ENCODE results near the gene TMED5.
"Not testable (repeated sequence)": the region's sequence is repeated elsewhere in the genome, so short reads cannot be mapped to it uniquely, and the experiment has no call there.

TMED5 gene

DNA sequence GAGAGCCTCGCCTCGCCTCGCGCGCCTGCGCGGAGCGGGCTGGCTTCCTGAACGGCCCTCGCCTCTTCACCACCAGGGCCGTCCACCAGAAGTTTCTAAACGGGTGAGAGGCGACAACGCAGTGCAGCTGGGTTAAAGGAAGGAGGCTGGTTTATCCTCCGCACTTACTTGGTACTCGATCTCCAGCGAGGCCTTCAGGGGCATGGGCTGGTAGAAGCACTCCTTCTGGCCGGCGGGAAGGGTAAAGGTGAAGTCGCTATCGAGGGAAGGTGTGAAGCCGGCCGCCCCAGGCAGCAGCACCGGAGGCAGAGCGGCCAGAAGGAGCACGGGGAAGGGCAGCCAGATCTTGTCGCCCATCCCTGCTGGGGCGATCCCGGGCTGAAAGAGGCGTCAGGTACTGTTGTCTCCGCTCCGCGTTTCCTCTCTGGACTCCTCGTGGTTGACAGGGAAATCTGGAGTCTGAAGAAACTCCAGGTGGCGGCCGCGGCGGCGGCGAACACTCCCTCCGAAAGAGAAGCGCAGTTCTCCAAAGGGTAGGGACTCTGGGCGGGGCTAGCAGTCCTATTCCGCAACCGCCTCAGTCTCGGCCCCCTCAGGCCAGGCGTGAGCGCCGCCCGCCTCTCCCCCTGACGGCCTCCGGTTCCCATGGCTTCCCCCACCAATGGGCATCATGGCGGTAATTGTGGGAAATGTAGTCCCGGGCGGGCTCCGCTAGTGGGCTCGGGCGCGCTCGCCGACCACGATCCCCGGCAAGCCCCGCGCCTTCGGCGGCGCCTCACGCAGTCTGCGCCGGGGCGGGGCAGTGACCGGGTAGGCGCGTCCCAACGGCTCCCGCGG, at the start of gene TMED5:
TSS of gene TMED5 (minus strand) at position 528 of the 837 bp plus-strand sequence. CDS start at position 357, 171 bp downstream.
- peak; percentile 97 for DNase-seq

DNA sequence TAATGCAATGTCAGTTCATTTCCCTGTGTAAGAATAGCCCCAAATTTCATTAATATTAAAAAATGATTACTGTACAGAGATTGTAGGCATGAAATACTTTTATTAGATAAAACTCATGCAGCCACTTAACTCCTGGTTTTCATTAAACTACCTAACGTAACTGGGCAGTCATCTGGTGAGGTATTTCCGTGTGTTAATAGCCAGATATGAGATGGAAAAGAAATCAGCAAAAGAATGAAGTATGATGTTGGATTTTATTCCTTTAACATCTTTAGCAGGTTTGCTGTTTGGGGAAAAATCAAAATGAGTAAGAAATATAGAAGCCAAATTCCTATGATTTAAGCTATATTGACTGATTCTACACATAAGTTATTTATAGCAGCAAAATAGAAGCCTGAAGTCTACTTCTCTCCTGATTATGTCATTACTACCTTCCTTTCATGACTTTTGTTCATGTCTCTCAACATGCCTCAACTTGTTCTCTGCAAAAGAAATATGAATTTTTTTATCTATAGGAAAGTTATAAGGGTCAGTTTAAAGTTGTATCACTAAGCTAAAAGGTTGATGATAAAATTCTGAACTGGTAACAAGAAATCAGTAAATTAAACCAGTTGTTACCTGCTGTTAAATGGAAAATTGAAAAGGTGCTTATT, 42.9 kb upstream of the TMED5 start:
- DNase-seq, result no peak

DNA sequence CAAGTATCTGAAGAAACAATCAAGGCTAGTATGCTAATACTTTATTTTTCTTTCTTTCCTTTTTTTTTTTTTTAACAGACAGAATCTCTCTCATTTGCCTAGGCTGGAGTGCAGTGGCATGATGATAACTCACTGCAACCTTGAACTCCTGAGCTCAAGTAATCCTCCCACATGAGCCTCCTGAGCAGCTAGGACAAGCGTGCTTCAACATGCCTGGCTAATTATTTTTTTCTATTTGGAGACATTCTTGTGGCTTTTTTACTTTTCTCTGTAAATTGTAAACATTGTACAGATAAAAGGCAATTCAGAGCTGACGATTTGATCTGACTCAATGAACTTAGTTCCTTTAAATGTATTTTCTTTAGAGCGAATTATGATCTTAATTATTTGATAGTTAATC, 41.7 kb upstream of the TMED5 start:
- DNase-seq, result no peak

DNA sequence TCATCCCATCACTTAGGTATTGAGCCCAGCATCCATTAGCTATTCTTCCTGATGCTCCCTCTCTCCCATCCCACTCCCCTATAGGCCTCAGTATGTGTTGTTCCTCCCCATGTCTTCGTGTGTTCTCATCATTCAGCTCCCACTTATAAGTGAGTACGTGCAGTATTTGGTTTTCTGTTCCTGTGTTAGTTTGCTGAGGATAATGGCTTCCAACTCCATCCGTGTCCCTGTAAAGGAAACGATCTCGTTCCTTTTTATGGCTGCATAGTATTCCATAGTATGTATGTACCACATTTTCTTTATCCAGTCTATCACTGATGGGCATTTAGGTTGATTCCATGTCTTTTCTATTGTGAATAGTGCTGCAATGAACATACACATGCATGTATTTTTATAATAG, 40.5 kb upstream of the TMED5 start:
- not testable (repeated sequence) for DNase-seq

DNA sequence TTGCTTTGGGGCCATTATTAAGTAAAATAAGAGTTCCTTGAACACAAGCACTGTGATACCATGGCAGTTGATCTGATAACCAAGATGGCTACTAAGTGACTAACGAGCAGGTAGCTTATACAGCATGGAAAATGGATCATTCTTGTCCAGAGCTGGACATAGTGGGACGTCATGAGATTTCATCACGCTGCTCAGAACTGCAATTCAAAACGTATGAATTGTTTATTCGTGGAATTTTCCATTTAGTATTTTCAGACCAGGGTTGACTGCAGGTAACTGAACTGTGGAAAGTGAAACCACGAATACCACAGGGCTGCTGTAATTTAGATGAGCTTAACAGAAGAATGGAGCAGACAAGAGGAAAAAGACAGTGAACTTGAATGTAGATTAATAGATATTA, 39.2 kb upstream of the TMED5 start:
- DNase-seq, result no peak

DNA sequence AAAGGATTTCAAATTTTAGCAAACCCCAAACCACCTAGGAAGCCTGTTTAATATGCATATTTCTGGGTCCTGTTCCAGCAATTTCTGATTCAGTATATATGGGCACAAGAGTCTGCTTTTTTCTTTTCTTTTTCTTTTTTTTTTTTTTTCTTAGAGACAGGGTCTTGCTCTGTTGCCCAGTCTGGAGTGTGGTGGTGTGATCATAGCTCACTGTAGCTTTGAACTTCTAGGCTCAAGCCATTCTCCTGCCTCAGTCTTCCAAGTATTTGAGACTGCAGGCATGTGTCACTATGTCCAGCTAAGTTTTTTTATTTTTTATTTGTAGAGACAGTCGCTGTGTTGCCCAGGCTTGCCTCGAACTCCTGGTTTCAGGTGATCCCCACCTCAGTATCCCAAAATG, 35.1 kb upstream of the TMED5 start:
- DNase-seq, result no peak

DNA sequence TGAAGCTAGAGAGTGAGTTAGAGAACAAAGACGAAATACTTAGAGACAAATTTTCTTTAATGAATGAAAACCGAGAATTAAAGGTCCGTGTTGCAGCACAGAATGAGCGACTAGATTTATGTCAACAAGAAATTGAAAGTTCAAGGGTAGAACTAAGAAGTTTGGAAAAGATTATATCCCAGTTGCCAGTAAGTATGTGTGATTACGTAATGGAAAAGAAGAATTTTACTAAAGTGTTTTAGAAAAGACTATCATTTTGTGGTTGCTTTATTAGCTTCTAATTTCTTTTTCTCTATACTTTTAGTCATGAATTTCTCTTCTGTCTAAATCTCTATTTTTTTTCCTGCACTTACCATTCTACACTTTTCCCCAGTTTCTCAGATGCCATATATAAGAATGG, 27.0 kb upstream of the TMED5 start:
- DNase-seq, result no peak

DNA sequence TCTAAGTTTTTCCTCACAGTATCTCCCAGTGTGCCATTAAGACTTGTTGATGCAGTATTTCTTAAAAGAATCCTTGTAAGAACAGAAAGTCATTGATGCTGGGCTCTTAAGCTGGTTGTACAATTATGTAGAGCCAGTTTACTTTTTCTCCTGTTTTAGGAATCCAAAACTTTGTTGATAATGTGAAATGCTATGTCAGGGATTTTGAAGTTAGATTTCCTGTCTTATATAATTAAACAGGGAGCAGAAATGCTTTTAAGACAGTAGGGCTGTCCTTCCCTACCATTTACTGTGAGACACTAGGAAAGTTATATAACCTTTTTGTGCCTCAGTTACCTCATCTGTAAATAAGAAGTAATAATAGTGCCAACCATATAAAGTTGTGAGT, 26.3 kb upstream of the TMED5 start:
- DNase-seq, result no peak

DNA sequence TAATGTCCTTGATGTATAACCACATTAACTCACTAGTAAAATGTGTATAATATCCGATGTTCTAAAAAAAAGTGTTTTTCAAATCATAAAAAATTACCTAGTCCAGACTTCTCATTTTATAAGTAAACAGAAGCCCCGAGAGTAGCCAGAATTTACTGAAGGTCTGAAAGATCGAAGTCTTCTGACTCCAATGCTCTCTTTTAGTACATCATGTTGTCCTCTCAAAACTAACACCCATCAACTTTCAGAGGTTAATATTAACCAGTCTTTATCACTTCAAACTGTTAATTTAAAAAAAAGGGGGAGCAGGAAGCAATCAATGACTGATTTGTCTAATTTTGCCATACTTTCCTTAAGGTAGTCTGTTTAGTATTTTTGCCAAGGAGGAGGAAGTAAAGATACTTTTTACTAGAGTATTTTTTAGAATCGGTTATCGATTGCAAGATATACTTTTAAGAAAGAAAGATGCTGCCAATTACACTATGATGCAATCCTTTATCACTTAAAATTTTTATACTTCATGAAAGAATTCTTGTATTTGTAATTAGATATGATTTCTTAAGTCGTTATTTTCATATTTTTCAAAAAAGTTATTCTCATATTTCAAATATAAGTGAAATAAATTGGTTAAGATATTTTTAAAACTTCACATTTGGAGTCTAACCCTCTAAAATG, 25.8 kb upstream of the TMED5 start:
- DNase-seq, result no peak

DNA sequence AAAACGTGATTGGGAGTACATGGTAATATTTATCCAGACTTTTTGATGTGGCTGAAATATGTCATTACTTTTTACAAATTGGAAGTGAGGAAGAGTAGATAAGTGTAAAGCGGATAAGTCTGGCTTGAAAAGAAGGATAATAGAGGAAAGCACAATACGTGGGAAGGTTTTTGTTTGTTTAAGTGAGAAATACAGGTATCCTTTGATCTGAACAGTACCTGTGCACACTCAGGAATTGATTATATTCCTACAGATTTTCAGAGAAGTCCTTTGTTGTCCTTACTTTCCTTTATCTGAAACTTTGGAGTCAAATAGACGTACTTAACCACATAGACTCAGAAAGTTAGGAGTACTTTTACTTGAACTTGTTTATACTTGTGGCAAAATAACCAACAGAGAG, 20.5 kb upstream of the TMED5 start:
- no peak for DNase-seq

DNA sequence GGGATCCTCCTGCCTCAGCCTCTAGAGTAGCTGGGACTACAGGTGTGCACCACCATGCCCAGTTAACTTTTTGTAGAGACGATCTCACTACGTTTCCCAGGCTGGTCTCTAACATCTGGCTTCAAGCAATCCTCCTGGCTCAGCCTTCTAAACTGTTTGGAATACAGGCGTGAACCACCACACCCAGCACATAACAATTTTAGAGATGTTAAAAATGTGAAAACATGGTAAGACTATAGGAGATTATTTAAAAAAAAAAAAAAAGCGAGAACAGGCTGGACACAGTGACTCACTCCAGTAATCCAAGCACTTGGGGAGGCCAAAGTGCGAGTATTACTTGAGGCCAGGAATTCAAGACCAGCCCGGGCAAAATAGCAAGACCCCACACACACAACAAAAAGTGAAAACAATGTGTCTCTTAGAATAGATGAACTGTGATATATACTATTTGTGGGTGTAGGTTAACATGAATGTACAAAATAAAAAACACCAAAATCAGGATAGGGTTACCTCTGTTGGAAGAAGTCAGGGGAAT, 19.9 kb upstream of the TMED5 start:
- no peak for DNase-seq

DNA sequence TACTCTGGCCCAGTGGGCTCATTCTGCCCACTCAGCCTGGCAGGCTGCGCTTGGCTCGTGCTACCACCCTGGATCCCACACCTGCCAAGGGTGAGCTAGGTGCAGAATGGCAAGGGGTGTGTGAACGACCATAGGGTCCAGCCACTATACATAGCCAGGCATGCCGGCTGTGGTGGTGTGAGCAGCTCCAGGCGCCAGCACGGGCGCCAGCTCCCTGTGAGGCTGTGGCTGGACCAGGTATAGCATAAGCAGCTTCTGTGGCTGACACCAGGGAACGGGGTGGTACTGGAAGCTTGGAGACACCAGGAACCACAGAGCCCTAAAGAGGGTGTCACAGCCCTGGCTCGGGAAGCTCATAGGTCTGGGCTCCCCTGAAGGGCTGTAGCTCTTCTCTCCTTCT, 18.9 kb upstream of the TMED5 start:
- no peak for DNase-seq

DNA sequence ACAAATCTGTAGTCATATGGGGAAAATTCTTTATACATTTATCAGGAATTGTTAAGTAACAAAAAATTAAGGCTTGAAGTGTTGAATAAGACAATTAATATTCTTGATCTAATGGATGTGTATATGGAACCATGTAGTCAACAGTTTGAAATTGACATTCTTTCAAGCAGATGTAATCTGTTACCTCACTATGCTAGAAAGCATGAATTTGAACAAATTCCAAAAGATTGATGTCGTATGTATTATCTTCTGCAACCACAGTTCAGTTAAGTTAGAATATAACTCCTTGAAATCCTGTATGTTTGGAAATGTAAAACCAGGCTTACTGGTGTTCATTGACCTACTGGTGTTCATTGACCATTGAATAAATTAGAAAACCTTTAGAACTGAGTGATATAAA, 16.4 kb upstream of the TMED5 start:
- DNase-seq, result no peak

DNA sequence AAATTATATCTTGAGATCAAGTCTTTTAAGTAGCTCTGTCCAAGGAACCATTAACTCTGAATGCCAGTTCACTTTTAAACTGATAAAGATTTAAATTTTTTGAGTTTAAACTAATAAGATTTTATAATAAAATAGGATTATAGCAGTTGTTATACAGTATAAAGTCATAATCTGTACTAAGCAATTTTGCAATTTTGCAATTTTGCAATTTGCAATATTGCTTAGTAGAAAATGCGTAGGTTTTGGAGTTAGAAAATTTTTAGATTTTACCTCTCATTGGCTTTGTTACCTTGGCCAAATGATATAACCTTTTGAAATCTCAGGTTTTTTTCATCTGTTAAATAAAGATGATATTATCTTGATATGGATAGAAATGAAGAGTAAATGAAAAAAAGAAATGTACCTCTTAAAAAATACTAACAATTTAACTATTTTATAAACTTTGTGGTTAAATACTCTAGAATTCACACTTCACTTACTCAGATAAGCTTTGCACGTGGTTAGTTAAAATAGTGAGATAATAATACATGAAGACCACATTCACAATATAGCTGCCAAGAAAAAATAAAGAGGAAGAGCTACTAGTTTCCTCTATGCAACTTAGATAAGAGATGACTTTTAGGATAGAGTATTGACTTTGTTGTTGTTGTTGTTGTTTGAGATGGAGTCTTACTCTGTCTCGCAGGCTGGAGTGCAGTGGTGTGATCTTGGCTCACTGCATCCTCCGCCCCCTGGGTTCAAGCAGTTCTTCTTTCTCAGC, 14.2 kb upstream of the TMED5 start:
- DNase-seq, result no peak

DNA sequence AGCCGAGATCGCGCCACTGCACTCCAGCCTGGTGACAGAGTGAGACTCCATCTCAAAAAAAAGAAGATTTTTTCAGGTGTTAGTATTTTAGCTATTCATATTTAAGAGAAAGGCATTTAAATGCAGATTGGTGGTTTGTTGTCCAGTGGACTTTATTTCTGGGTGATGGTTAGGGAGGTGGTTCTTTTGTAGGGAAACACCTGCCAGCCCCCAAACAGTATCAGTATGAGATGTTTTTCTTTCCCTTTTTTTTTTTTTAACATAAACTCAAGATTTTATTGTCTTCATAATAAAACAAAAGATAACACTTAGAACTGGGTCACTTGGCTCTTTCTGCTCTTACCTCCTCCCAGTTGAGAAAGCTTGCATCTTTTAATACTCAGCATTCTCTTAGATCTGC, 10.2 kb upstream of the TMED5 start:
- no peak for DNase-seq

DNA sequence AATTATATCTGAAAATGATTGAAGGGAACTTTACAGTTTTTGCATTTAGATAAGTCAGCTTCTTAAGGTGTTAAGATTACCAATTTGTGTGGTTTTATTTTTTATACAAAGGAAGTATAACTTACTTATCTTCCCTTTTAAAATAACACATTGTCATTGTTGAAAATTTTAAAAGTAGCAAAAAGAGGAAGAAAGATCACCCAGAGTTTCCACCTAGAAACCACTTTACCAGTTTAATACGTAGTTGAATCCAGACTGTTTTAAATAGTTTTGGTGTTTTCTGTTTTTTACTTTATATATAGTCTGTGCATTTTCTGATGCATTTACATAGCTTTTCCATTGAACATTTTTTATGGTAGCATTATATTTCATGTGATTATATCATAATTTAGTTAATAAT, 6.5 kb upstream of the TMED5 start:
- DNase-seq, result no peak

DNA sequence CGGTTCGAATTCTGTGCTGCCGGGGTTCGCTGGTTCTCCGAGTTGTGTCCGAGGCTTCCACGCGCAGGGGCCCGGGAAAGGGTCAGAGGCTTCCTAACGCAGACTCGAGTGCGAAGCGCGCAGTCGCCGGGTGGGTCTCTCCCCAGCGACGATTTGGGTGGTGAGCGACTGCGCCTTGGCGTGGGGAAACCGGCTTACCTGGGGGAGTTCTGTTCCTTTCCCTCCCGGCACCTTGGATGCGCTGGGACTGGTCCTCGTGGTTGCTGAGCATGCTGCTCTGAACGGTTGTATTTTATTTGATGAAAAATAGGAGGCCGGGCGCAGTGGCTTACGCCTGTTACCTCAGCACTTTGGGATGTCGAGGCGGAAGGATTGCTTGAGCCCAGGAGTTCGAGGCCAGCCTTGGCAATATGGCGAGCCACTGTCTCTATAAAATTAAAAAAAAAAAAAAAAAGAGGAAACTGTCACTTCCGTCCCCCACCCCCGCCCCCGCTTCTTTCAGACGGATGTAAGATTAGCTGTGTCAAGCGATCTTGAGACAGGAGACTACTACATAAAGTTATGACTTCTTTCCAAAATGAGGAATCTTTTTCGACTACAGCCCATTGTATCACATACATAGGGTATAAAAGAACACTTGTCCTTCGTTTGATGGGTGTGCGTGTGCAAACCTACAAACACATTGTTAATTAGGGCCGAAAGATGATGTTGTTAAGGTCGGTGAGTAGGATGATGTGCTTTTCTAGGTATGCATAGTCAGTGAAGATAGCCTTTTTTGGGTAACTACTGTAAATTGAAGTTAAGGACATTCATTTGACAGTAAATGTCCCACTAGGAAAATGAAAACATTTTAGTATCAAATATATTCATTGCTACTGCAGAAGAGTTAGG, 755 bp upstream of the TMED5 start, which contains the start of gene CCDC18:
TSS of gene CCDC18 (plus strand) at position 2 of the 891 bp plus-strand sequence. CDS start 2,638 bp downstream, outside the sequence.
- DNase-seq, result peak; percentile 51

DNA sequence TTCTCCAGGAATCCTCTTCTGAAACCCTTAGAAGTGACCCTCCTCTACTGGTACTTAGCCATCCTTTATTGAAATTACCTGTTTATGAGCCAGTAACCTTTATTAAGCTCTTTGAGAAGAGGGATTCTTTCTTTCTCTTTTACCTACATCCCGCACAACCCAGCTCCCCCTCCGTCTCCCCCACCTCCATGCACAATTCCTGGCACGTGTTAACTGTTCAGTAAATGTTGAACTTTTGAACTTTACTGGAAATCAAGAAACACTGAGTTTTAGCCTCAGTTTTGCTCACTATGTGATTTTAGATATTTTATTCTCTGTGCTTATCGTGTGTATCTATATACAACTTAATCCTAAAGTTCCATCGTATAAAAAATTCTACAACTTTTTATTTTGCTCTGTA, 1.8 kb downstream of the TMED5 start:
- DNase-seq, result no peak

DNA sequence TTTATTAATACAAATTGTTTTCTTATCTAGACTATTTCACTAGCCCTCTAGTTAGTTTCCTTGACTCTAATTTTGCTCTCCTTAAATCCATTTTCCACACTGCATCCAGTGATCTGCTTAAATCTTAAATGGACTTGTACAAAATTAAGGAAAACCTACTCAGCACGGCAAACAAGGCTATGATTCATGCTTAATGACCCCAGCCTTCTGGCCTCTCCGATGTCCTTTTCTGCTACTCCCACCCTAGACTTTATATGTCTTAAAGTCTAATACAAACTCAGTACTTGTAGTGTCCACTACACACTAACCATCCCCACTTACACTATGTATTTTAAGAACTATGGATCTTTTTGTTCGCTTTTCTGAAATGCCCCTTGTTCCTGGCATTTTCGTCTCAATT, 2.2 kb downstream of the TMED5 start:
- no peak for DNase-seq

DNA sequence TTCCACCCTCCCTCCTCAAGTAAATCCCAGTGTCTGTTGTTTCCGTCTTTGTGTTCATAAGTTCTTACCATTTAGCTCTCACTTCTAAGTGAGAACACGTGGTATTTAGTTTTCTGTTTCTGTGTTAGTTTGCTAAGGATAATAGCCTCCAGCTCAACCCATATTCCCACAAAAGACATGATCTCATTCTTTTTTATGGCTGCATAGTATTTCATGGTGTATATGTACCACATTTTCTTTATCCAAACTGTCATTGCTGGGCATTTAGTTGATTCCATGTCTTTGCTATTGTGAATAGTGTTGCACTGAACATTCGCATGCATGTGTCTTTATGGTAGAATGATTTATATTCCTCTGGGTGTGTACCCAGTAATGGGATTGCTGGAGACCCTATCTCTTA, 5.6 kb downstream of the TMED5 start:
- DNase-seq, result not testable (repeated sequence)

DNA sequence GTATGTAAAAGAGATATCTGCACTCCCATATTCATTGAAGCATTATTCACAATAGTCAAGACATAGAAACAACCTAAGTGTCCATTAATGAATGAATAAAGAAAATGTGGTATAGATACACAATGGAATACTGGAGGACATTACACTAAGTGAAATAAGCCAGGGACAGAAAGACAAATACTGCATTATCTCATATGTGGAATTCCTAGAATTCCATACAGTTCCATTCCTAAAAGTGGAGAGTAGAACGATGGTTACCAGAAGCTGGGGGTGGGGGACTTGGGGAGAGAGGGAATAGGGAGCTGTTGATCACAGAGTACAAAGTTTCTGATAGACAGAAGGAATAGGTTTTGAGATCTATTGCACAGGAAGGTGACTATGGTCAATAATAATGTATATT, 7.4 kb downstream of the TMED5 start:
- DNase-seq, result no peak

DNA sequence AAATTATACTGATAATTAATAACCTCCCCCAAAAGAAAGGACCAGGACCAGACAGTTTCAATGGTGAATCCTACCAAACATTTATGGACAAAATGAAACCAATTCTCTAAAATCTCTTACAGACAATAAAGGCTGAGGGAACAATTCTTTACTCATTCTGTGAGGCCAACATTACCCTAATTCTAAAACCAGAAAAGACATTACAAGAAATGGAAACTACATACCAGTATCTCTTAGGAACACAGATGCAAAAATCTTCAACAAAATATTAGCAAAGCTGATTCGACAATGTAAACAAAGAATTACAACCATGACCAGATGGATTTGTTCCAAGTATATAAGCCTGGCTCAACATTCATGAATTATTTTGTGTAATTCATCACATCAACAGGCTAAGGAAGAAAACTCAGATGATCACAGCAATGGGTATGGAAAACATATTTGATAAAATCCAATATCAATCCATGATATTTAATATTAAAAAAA, 8.6 kb downstream of the TMED5 start:
- no peak for DNase-seq
